ENCODE measurements around the gene PMVK. TPM values are rescaled to one million over a fixed set of nuclear protein-coding genes. Genes with fewer than 3 reads are reported as not detected.

Gene PMVK
- total and polyA plus RNA-seq, 7 donors, result 17.0 to 35.6 (median 24.1) TPM

GRCh38 chr1:154886281-154887015 lies 50.1 kb downstream of the PMVK start:
- no peaks in the 10 kb centered on the region for H3K9me3 ChIP-seq
- H3K4me1 ChIP-seq, result no peaks in the 10 kb centered on the region
- ATAC-seq (no peak), DNase-seq (no peak)
- 54 to 65% (median 54%) methylated on average over 5 of the region's 5 CpGs for WGBS, 3 donors
- TF ChIP-seq CTCF (IDR thresholded peaks at IDR 0.05), result no peak
- no peaks in the 10 kb centered on the region for H3K27me3 ChIP-seq (ENCODE audit: insufficient read depth in 3 of 3, low read length in 2 of 3)
- no peaks in the 10 kb centered on the region for H3K36me3 ChIP-seq (ENCODE audit: insufficient read depth in 1 of 2, low read depth in 1 of 2)
- no peak overlapping the region for H3K4me3 ChIP-seq
- intact Hi-C loops (cut with DNase I), result loop anchor here in 1 of 2 donors (5.0 kb wide), 1 partner anchor 304 kb away; no protein-coding TSS in a partner anchor
- no peak overlapping the region for H3K27ac ChIP-seq

- DNase-seq (no peak), ATAC-seq (no peak)
- 57 to 64% (median 63%) methylated on average over 6 of the region's 6 CpGs for WGBS, 3 donors
- Histone ChIP-seq H3K27ac (no peak overlapping the region), H3K27me3 (ENCODE audit: insufficient read depth in 3 of 3, low read length in 2 of 3) (no peaks in the 10 kb centered on the region), H3K4me3 (no peak overlapping the region), H3K4me1 (no peaks in the 10 kb centered on the region), H3K36me3 (ENCODE audit: insufficient read depth in 1 of 2, low read depth in 1 of 2) (no peaks in the 10 kb centered on the region), H3K9me3 (no peaks in the 10 kb centered on the region)
- intact Hi-C loops (cut with DNase I), result loop anchor here in 1 of 2 donors (5.0 kb wide), 1 partner anchor 303 kb away; no protein-coding TSS in a partner anchor
- no peak for TF ChIP-seq CTCF (IDR thresholded peaks at IDR 0.05)
Measured at GRCh38 chr1:154884869-154885701, 51.4 kb downstream of the PMVK start.

GRCh38 chr1:154883919-154884868 lies 52.3 kb downstream of the PMVK start:
- Histone ChIP-seq H3K4me3 (no peak overlapping the region), H3K4me1 (no peaks in the 10 kb centered on the region), H3K27me3 (ENCODE audit: insufficient read depth in 3 of 3, low read length in 2 of 3) (no peaks in the 10 kb centered on the region), H3K36me3 (ENCODE audit: insufficient read depth in 1 of 2, low read depth in 1 of 2) (no peaks in the 10 kb centered on the region), H3K27ac (no peak overlapping the region), H3K9me3 (no peaks in the 10 kb centered on the region)
- TF ChIP-seq CTCF (IDR thresholded peaks at IDR 0.05), result no peak
- ATAC-seq (no peak), DNase-seq (no peak)
- 60 to 74% (median 71%) methylated on average over 15 of the region's 15 CpGs for WGBS, 3 donors
- intact Hi-C loops (cut with DNase I), result no loop called here

- no peaks in the 10 kb centered on the region for H3K9me3 ChIP-seq
- no peak overlapping the region for H3K27ac ChIP-seq
- DNase-seq (no peak), ATAC-seq (no peak)
- no peak for TF ChIP-seq CTCF (IDR thresholded peaks at IDR 0.05)
- no peak overlapping the region for H3K4me3 ChIP-seq
- H3K27me3 ChIP-seq (ENCODE audit: insufficient read depth in 3 of 3, low read length in 2 of 3), result no peaks in the 10 kb centered on the region
- H3K4me1 ChIP-seq, result peaks cover 6% of the 10 kb centered on the region
- 73 to 80% (median 79%) methylated on average over 10 of the region's 10 CpGs for WGBS, 3 donors
- intact Hi-C loops (cut with DNase I), result no loop called here
- no peaks in the 10 kb centered on the region for H3K36me3 ChIP-seq (ENCODE audit: insufficient read depth in 1 of 2, low read depth in 1 of 2)
Measured at GRCh38 chr1:154881820-154882535, 54.5 kb downstream of the PMVK start.

All from psoas muscle (tissue), 8 donors.